Mesenteric fat pad (tissue), 1 donor: ENCODE results near the gene PRR11. TPM values are rescaled to one million over a fixed set of nuclear protein-coding genes. Genes with fewer than 3 reads are reported as not detected.
A peak's percentile ranks its signal among the peaks of the same experiment; 100 is the strongest.
"Not testable (repeated sequence)": the region's sequence is repeated elsewhere in the genome, so short reads cannot be mapped to it uniquely, and the experiment has no call there.

Experiments
- DNase-seq: peaks from one replicate; pipeline ENCODE4 v3.0.0-alpha.2; 2020; ENCODE audit warnings: low spot score
- long read RNA-seq: library from polyadenylated mRNA; unstranded; transcript quantifications from one replicate; pipeline ENCODE4 v2.0.0, GENCODE V29; 2020
- total RNA-seq: library from RNA; stranded (reverse); fragmentation: NEBNext Ultra II Directional; extraction: Animal tissue kit (Norgen Biotek cat#: 25700); gene quantifications from one replicate; pipeline ENCODE4 v1.2.1, GENCODE V29; 2021
- donor health status: DM: yes; HTN: yes; CAD: no.

PRR11 gene
- total RNA-seq, result 2.9 TPM
- long read RNA-seq, partial matches to known transcripts, result 0 of 3 reads
- long read RNA-seq, other reads (novel, unspliced or antisense), result 2 of 3 reads

- peak; percentile 93 for DNase-seq
These were observed at the start of gene PRR11 for GRCh38 chr17:59155439-59156177. PRR11 (plus strand) TSS chr17:59155746; CDS start chr17:59169753, 14,007 bp downstream.

- DNase-seq, result no peak
These were observed 49.6 kb upstream of the PRR11 start for GRCh38 chr17:59105852-59106462.

- peak; percentile 100 for DNase-seq
These were observed 48.9 kb upstream of the PRR11 start, which contains the start of gene TRIM37 for GRCh38 chr17:59106463-59107305. TRIM37 (minus strand) TSS chr17:59106880; CDS start chr17:59106461, 419 bp downstream.

- DNase-seq, result no peak
These were observed 48.3 kb upstream of the PRR11 start for GRCh38 chr17:59107306-59107670.

- no peak for DNase-seq
These were observed 47.0 kb upstream of the PRR11 start for GRCh38 chr17:59108400-59109102.

GRCh38 chr17:59110973-59111372, 44.6 kb upstream of the PRR11 start:
- no peak for DNase-seq

- no peak for DNase-seq
These were observed 44.0 kb upstream of the PRR11 start for GRCh38 chr17:59111539-59111938.

GRCh38 chr17:59115474-59115873, 40.1 kb upstream of the PRR11 start:
- DNase-seq, result no peak

- no peak for DNase-seq
These were observed 33.6 kb upstream of the PRR11 start for GRCh38 chr17:59121901-59122480.

- no peak for DNase-seq
These were observed 30.9 kb upstream of the PRR11 start for GRCh38 chr17:59124665-59125064.

GRCh38 chr17:59126809-59127417, 28.6 kb upstream of the PRR11 start:
- DNase-seq, result no peak

GRCh38 chr17:59129814-59130213, 25.7 kb upstream of the PRR11 start:
- no peak for DNase-seq

GRCh38 chr17:59131131-59131530, 24.4 kb upstream of the PRR11 start:
- no peak for DNase-seq

- not testable (repeated sequence) for DNase-seq
These were observed 17.2 kb upstream of the PRR11 start for GRCh38 chr17:59138339-59138738.

GRCh38 chr17:59139939-59140338, 15.6 kb upstream of the PRR11 start:
- no peak for DNase-seq

- DNase-seq, result no peak
These were observed 13.7 kb upstream of the PRR11 start for GRCh38 chr17:59141860-59142259.

- no peak for DNase-seq
These were observed 9.9 kb upstream of the PRR11 start for GRCh38 chr17:59145571-59146096.

GRCh38 chr17:59149051-59149450, 6.5 kb upstream of the PRR11 start:
- no peak for DNase-seq

GRCh38 chr17:59149841-59150511, 5.6 kb upstream of the PRR11 start:
- DNase-seq, result no peak

- no peak for DNase-seq
These were observed 4.5 kb upstream of the PRR11 start for GRCh38 chr17:59151006-59151405.
